ENCODE measurements around the gene TMEM248.
"Not testable (repeated sequence)": the region's sequence is repeated elsewhere in the genome, so short reads cannot be mapped to it uniquely, and the experiment has no call there.

DNA sequence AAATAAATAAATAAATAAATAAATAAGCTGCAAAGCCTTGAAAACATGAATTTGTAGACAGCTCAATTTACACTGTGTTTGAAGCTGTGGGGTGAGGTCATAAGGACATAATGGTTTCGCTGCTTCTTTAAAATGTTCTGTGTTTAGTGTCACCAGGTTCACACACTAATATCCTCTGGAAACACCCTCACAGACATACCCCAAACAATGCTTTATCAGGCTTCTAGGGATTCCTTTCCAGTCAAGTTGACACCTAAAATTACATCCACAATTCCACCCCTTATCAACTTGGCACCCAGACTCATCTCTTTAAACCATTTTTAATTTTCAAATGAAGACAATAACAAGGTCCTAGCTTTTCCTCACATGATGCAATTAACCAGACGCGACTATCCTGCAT lies 68.5 kb downstream of the TMEM248 start:
- TF ChIP-seq CTCF, POLR2A (IDR thresholded peaks at IDR 0.05): not testable (repeated sequence)

All from lower leg skin (tissue), 3 donors.